Ascending aorta (tissue), 2 donors: ENCODE data around the gene TTLL8. TPM values are rescaled to one million over a fixed set of nuclear protein-coding genes. Genes with fewer than 3 reads are reported as not detected.
"Not testable (repeated sequence)": the region's sequence is repeated elsewhere in the genome, so short reads cannot be mapped to it uniquely, and the experiment has no call there.

ENCODE experiments used
- DNase-seq, 2 donors: peaks; one replicate each; pipeline ENCODE4 v3.0.0-alpha.2; 2019; ENCODE audit warnings: low spot score in 2 of 2
- H3K27ac ChIP-seq, 2 donors: fragments of 200-600 bp; sonication (generic); one replicate each; pipeline ENCODE4 v1.5.1; 2016 to 2017; ENCODE audit warnings: mild to moderate bottlenecking in 1 of 2
- H3K27me3 ChIP-seq: fragments of 200-600 bp; sonication (generic); one replicate; pipeline ENCODE4 v1.5.1; 2017
- H3K36me3 ChIP-seq, 2 donors: fragments of 200-600 bp; sonication (generic); one replicate each; pipeline ENCODE4 v1.5.1; 2016
- H3K4me1 ChIP-seq, 2 donors: fragments of 200-600 bp; sonication (generic); one replicate each; pipeline ENCODE4 v1.5.1; 2016 to 2017; ENCODE audit warnings: mild to moderate bottlenecking in 1 of 2
- H3K4me3 ChIP-seq, 2 donors: fragments of 200-600 bp; sonication (generic); one replicate each; pipeline ENCODE4 v1.5.1; 2016 to 2017; ENCODE audit warnings: mild to moderate bottlenecking in 1 of 2
- H3K9me3 ChIP-seq, 2 donors: fragments of 200-600 bp; sonication (generic); one replicate each; pipeline ENCODE4 v1.5.1; 2016
- CTCF ChIP-seq, 3 experiments: fragments of 200-600 bp in 2 of 3; fragments of 450-650 bp in 1 of 3; sonication (generic) in 2 of 3; IDR thresholded peaks; one replicate each; pipeline ENCODE4 v1.5.1; 2016 to 2019; ENCODE audit warnings: antibody characterized with exemption in 3 of 3, mild to moderate bottlenecking in 1 of 3, moderate library complexity in 1 of 3
- intact Hi-C: fragments of 100-400 bp; cut with DNase I; formaldehyde crosslinking; loops from one replicate; pipeline ENCODE4 v1.15.1; 2023
- total RNA-seq: library from RNA; depleted of rRNA; stranded (reverse); fragments of >200 nt; gene quantifications from one replicate; pipeline ENCODE4 v1.1.0, GENCODE V29; 2016

Gene TTLL8
- total RNA-seq, 1 donor from 2014 or later: not detected

DNA sequence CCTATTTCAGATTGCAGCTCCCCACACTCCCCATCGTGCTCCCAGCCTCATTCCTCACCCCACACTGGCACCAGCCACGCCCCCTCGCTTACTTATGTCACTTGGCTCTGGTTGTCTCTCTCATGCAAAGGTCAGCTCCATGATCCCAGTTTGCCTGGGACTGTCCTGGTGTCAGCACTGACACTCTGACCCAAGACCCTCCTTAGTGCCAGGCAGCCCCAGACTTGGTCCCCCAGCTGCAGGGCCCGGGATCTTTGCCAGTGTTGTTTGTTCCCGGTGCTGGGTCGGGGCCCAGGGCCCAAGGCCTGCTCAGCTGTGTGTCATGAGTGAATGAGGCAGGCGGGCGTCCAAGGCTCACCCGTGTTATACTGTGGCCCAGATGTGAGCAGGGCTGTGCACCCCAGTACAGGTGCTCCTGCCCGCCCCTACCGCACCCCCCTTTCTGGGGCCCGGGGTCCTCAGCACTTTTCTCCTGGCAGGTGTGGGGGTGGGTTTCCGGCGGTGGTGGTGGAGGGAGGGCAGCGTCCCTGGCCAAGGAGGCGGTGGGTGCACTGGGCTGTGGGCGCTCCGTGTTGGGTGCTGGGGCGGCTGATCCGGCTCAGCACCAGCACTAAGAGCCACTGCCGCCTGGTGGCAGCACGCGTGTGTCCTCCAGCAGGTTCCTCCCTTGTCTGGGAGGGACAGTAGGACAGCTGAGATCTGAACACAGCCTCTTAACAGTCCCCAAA, 65.0 kb downstream of the TTLL8 start:
- intact Hi-C loops: loop anchor here (1.0 kb wide), 1 partner anchor 63 kb away; no protein-coding TSS in a partner anchor
- Histone ChIP-seq H3K36me3 (no peaks in the 10 kb centered on the region), H3K27me3 (no peaks in the 10 kb centered on the region), H3K4me3 (no peak overlapping the region), H3K27ac (no peak overlapping the region), H3K9me3 (peaks cover 8 to 15% of the 10 kb centered on the region in 2 donors), H3K4me1 (no peaks in the 10 kb centered on the region)
- peak in 1 of 2 donors; percentile 62 for DNase-seq
- TF ChIP-seq CTCF (IDR thresholded peaks at IDR 0.05): peak; percentile 33 to 60 (median 51)

DNA sequence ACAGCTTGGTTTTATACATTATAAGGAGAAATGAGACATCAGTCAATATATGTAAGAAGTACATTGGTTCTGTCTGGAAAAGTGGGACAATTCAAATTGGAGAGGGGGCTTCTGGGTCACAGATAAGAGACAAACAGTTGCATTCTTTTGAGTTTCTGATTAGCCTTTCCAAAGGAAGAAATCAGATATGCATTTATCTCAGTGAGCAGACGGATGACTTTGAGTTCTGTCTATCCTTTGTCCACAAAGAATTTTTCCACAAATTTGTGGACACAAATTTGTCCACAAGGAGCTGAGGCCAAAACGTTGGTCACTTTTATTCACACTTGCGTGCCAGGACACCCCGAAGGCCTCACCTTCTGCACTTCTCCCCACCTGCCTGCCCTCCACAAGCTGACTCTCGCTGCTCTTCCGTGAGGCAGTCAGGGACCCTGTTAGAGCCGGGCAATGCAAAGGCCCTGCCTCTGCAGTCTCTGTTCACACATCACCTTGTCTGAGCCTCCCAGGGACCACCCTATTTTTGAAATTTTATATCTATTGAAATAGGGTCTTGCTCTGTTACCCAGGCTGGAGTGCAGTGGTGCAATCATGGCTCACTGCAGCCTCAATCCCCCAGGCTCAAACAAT, 66.1 kb downstream of the TTLL8 start:
- H3K27ac ChIP-seq: no peak overlapping the region
- no peaks in the 10 kb centered on the region for H3K27me3 ChIP-seq
- no peaks in the 10 kb centered on the region for H3K36me3 ChIP-seq
- no peak for TF ChIP-seq CTCF (IDR thresholded peaks at IDR 0.05)
- no peaks in the 10 kb centered on the region for H3K4me1 ChIP-seq
- intact Hi-C loops: no loop called here
- H3K9me3 ChIP-seq: peaks cover 8 to 15% of the 10 kb centered on the region in 2 donors
- H3K4me3 ChIP-seq: no peak overlapping the region
- no peak for DNase-seq

DNA sequence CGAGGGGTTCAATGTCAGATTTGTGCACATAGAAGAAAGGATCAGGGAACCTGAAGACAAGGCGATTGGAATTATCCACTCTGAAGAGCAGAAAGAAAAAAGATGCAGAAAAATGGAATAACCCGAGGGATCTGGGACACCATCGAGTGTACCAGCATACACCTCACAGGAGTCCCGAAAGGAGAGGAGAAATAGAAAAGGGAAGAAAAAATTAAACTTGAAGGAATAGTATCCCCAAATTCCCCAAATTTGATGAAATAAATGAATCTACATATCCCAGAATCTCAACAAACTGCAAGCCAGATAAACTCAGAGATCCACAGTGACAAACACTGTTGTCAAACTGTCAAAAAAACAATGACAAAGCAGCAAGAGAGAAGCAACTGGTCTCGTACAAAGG, 66.9 kb downstream of the TTLL8 start:
- no peak for TF ChIP-seq CTCF (IDR thresholded peaks at IDR 0.05)
- DNase-seq: no peak
- intact Hi-C loops: no loop called here
- Histone ChIP-seq H3K4me1 (no peaks in the 10 kb centered on the region), H3K36me3 (no peaks in the 10 kb centered on the region), H3K9me3 (peaks cover 8 to 20% of the 10 kb centered on the region in 2 donors), H3K27ac (no peak overlapping the region), H3K27me3 (no peaks in the 10 kb centered on the region), H3K4me3 (no peak overlapping the region)

DNA sequence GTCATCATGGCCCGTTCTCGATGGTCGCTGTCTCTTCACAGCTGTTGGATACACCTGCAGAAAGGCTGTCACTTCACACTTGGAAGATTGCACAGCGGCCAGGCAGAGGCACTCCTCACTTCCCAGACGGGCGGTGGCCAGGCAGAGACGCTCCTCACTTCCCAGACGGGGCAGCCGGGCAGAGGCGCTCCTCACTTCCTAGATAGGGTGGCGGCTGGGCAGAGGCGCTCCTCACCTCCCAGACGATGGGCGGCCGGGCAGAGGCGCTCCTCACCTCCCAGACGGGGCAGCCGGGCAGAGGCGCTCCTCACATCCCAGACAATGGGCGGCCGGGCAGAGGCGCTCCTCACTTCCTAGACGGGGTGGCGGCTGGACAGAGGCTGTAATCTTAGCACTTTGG, 68.3 kb downstream of the TTLL8 start:
- intact Hi-C loops, DNase-seq, H3K27me3 ChIP-seq, H3K27ac ChIP-seq, H3K4me1 ChIP-seq, H3K4me3 ChIP-seq, H3K36me3 ChIP-seq: not testable (repeated sequence)
- peaks cover 8 to 20% of the 10 kb centered on the region in 2 donors for H3K9me3 ChIP-seq

DNA sequence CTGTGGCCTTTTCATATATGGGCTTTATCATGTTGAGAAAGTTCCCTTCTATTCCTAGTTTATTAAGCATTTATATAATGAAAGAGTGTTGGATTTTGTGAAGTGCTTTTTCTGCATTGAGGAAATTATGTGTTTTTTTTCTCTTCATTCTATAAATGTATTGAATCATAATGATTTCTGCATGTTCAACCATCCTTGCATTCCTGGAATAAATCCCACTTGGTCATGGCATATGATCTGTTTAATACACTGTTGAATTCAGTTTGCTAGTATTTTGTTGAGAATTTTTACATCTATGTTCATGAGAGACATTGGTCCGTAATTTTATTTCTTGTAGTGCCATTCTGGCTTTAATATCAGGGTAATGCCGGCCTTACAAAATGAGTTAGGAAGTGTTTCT, 71.8 kb downstream of the TTLL8 start:
- no peak for TF ChIP-seq CTCF (IDR thresholded peaks at IDR 0.05)
- Histone ChIP-seq H3K36me3 (no peaks in the 10 kb centered on the region), H3K4me1 (no peaks in the 10 kb centered on the region), H3K9me3 (peaks cover 5 to 16% of the 10 kb centered on the region in 2 donors), H3K4me3 (no peak overlapping the region), H3K27me3 (peaks cover 11% of the 10 kb centered on the region), H3K27ac (no peak overlapping the region)
- DNase-seq: no peak
- intact Hi-C loops: no loop called here
